Cardiac septum (tissue), 1 donor: Measurements from ENCODE around the gene LIME1. TPM values are rescaled to one million over a fixed set of nuclear protein-coding genes. Genes with fewer than 3 reads are reported as not detected.

Experiments
- DNase-seq: peaks from one replicate; pipeline ENCODE4 v3.0.0-alpha.2; 2020; ENCODE audit warnings: low spot score
- intact Hi-C: fragments of 100-400 bp; cut with DNase I; formaldehyde crosslinking; loops from one replicate; pipeline ENCODE4 v1.14.0; 2022
- total RNA-seq: library from RNA; stranded (reverse); fragmentation: NEBNext Ultra II Directional; extraction: Animal tissue kit (Norgen Biotek cat#: 25700); gene quantifications from one replicate; pipeline ENCODE4 v1.2.1, GENCODE V29; 2021
- donor health status: DM: no; HTN: no; CAD: no.

Gene LIME1
- total RNA-seq, 1 donor from 2014 or later = 5.0 TPM

DNA sequence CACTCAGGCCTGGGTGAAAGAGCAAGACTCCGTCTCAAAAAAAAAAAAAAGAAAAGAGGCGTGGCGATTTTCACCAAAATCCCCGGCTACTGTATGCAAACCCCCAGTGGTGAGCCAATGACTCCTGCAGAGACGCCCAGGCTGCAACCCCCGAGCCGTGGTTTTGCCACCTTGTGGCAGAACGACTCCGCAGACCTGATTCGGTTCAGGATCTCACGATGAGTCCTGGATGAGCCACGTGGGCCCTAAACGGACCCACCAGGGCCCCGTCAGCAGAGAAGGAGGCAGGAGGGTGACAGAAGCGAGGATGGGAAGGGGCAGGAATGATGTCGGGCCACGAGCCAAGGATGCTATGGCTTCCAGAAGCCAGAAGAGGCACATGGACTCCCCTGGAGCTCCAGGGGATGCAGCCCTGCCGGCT lies 45.6 kb downstream of the LIME1 start:
- no peak for DNase-seq
- intact Hi-C loops = loop anchor here (10.0 kb wide), 1 partner anchor 193 kb away; the partner anchor contains the start of gene SAMD10

DNA sequence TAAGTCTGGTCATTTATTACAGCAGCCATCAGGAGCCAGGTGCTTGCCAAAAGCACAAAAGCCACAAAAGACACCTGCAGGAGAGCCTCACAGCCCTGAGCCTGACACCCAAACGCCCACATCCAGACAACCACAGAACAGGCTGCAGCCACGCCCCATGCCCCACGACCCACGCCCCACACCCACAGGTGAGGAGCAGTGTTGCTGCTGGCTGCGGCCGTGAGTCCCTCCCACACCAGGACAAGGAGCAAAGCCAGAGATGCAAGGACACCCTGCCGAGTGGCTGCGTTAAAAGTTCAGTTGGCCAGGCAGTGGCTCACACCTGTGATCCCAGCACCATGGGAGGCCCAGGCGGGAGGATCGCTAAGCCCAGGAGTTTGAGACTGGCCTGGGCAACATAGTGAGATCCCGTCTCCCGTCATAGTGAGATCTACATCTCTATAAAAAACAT lies 46.1 kb downstream of the LIME1 start:
- no peak for DNase-seq
- intact Hi-C loops = loop anchor here (10.0 kb wide), 1 partner anchor 192 kb away; the partner anchor contains the start of gene SAMD10

DNA sequence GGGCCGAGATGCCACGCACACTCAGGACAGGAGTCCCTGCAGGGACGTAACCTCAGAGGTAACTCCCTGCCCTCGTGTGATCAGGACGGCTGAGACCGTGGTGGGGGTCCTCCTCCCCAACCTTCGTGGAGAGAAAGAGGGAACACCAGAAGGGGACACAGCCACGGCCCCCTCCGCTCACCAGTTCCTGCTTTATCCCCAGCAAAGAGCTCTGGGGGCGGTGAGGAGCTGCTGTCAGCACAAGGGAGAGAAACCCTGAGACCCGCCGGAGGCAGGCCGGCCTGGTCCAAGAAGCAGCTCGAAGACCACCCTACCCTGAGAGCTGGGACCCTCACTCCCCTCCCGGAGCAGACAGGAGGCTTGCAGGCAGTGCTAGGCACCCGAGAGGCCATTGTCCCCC lies 47.5 kb downstream of the LIME1 start:
- no peak for DNase-seq
- intact Hi-C loops = loop anchor here (10.0 kb wide), 1 partner anchor 191 kb away; the partner anchor contains the start of gene SAMD10

DNA sequence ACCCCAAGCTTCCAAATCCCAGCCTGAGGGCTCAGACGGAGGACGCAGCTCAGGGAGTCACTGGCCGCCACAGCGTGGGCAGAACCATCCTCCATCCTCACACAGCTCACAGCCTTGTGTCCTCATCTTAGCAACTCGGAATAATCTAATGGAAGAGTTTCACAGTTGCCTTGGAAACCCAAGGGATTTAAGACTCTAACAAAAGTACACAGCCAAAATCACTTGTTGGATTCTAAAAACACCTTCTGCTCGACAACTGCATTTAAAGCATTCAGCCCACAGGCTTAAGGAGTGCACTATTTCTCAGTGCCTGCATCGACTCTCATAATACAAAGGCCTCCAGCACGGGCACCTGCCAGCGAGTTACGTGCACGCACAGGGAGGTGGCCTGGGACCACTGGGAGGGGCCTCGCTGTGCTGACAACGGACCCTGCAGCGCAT lies 49.2 kb downstream of the LIME1 start:
- intact Hi-C loops = loop anchor here (1.0 to 10.0 kb wide), 2 partner anchors 79 to 189 kb away; partner anchors contain the start of gene SAMD10
- no peak for DNase-seq

DNA sequence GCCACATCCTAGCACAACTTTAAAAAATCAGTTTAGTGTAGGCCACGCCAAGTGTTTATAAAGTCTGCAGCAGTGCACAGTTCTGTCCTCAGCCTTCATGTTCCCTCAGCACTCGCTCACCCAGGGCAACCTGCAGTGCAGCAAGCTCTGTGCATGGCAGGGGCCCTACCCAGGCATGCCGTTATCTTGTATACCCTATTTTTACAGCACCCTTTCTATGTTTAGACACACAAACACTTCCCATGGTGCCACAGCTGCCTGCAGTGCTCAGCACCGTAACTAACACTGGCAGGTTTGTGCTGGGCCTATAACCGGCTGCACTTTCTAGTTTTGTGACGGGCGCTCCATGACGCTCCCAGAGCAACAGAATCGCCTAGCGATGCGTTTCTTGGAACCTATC lies 50.8 kb downstream of the LIME1 start:
- intact Hi-C loops = loop anchor here (10.0 kb wide), 1 partner anchor 187 kb away; the partner anchor contains the start of gene SAMD10
- no peak for DNase-seq

DNA sequence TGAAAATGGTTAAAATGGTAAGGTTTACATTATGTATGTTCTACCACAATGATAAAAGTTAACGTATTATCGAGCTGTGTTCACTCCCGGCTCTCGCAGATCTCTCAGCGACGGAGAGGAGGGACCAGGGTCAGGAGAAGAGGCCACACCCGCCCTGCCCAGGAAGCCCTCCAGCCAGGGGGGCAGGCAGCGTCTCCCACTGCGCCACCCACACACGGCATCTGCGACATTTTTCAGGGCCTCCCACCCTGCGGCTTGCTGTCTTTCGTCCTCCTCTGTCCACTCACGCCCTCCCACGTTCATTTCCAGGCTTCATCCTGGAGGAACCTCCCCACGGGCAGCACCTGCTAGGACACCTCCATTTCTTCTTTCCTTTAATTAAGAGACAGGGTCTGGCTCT lies 51.3 kb downstream of the LIME1 start:
- intact Hi-C loops = loop anchor here (10.0 kb wide), 1 partner anchor 187 kb away; the partner anchor contains the start of gene SAMD10
- no peak for DNase-seq

Other genes starting within 250 kb of the LIME1 start
- 1,211 TPM for gene EEF1A2, start 237.6 kb upstream of the LIME1 start, total RNA-seq
- 438 TPM for gene PPDPF, start 215.9 kb upstream of the LIME1 start, total RNA-seq
- not detected for gene PTK6, start 199.3 kb upstream of the LIME1 start, total RNA-seq
- not detected for gene SRMS, start 188.9 kb upstream of the LIME1 start, total RNA-seq
- not detected for gene FNDC11, start 182.5 kb upstream of the LIME1 start, total RNA-seq
- 12.1 TPM for gene HELZ2, start 162.4 kb upstream of the LIME1 start, total RNA-seq
- gene GMEB2, start 109.6 kb upstream of the LIME1 start, total RNA-seq = 6.8 TPM
- gene STMN3, start 83.2 kb upstream of the LIME1 start, total RNA-seq = 8.8 TPM
- gene RTEL1, start 78.4 kb upstream of the LIME1 start, total RNA-seq = 10.5 TPM
- not detected for gene TNFRSF6B, start 40.0 kb upstream of the LIME1 start, total RNA-seq
- gene ARFRP1, start 28.7 kb upstream of the LIME1 start, total RNA-seq = 40.3 TPM
- gene ZGPAT, start 28.6 kb upstream of the LIME1 start, total RNA-seq = 16.7 TPM
- 67.8 TPM for gene SLC2A4RG, start 3.1 kb downstream of the LIME1 start, total RNA-seq
- 17.4 TPM for gene ZBTB46, start 94.6 kb downstream of the LIME1 start, total RNA-seq
- not detected for gene ABHD16B, start 124.8 kb downstream of the LIME1 start, total RNA-seq
- gene TPD52L2, start 128.6 kb downstream of the LIME1 start, total RNA-seq = 72.0 TPM
- gene DNAJC5, start 158.5 kb downstream of the LIME1 start, total RNA-seq = 36.1 TPM
- gene UCKL1, start 219.8 kb downstream of the LIME1 start, total RNA-seq = 43.2 TPM
- gene ZNF512B, start 233.3 kb downstream of the LIME1 start, total RNA-seq = 12.8 TPM
- 4.0 TPM for gene SAMD10, start 243.0 kb downstream of the LIME1 start, total RNA-seq
- gene PRPF6, start 244.5 kb downstream of the LIME1 start, total RNA-seq = 47.5 TPM